ENCODE data around the gene PLEKHA1. TPM values are rescaled to one million over a fixed set of nuclear protein-coding genes. Genes with fewer than 3 reads are reported as not detected.

The PLEKHA1 gene
- total RNA-seq, 1 donor from 2014 or later = 35.3 TPM

- FAIRE-seq = peak; percentile 72
These were observed 105.8 kb downstream of the PLEKHA1 start for GRCh38 chr10:122480146-122480833.

DNA sequence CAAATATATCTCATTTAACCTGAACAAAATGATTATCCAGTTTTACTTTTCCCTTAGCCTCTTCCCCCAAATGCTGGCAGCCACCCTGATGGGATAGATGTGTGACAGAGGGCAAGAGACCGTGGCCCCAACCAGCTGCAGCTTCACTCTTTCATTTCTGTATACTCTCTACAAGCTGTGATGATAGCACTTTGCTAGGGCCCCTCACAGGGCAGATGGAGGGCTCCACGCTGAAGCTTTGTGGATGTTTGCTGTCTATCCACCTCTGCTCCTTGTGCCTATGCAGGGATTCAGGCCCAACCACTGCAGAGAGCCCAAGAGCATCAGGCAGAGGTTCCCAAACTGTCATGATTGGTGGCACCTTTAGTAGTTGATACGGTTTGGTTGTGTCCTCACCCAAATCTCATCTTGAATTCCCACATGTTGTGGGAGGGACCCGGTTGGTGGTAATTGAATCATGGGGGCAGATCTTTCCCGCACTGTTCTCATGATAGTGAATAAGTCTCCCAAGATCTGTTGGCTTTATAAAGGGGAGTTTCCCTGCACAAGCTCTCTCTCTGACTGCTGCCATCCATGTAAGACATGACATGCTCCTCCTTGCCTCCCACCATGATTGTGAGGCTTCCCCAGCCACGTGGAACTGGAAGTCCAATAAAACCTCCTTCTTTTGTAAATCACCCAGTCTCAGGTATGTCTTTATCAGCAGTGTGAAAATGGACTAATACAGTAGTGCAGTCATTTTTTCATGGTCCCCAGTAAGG, 107.0 kb downstream of the PLEKHA1 start:
- DNase-seq (ENCODE audit: low read depth) (no peak), FAIRE-seq (peak; percentile 92)
- peaks cover 6% of the 10 kb centered on the region for H3K36me3 ChIP-seq (ENCODE audit: control insufficient read depth, insufficient read depth, low read length)

More at GRCh38 chr10:122480146-122480833, 105.8 kb downstream of the PLEKHA1 start:
- no peak for DNase-seq (ENCODE audit: low read depth)
- H3K36me3 ChIP-seq (ENCODE audit: control insufficient read depth, insufficient read depth, low read length) = peaks cover 3% of the 10 kb centered on the region
- no peaks in the 10 kb centered on the region for H3K27me3 ChIP-seq (ENCODE audit: control insufficient read depth, insufficient read depth, low read length)
- TF ChIP-seq CTCF (IDR thresholded peaks at IDR 0.05; ENCODE audit: insufficient read depth, low read length, severe bottlenecking) = no peak
- no peak overlapping the region for H3K4me3 ChIP-seq (ENCODE audit: low read depth, low read length)

More for the DNA sequence above, 107.0 kb downstream of the PLEKHA1 start:
- H3K27me3 ChIP-seq (ENCODE audit: control insufficient read depth, insufficient read depth, low read length) = no peaks in the 10 kb centered on the region
- no peak overlapping the region for H3K4me3 ChIP-seq (ENCODE audit: low read depth, low read length)
- no peak for TF ChIP-seq CTCF (IDR thresholded peaks at IDR 0.05; ENCODE audit: insufficient read depth, low read length, severe bottlenecking)

Other genes with a start within 250 kb of the PLEKHA1 start
- gene BTBD16, start 103.4 kb upstream of the PLEKHA1 start, total RNA-seq = 0.13 and 0.26 TPM in 2 replicates
- not detected in 2 replicates for gene ARMS2, start 79.9 kb downstream of the PLEKHA1 start, total RNA-seq
- gene HTRA1, start 86.8 kb downstream of the PLEKHA1 start, total RNA-seq = 64.1 and 80.3 TPM in 2 replicates
- gene DMBT1, start 186.0 kb downstream of the PLEKHA1 start, total RNA-seq = not detected in 2 replicates